HG02798 (cell line): ENCODE results near the gene PAK6.

Experiments used
- ATAC-seq: cut with Tn5 transposase; IDR thresholded peaks from one replicate; pipeline ENCODE4 v1.9.1; 2021; ENCODE audit warnings: mild to moderate bottlenecking; ENCODE audit not compliant: unreplicated experiment, poor library complexity

Gene PAK6

GRCh38 chr15:40306371-40306770 lies 67.5 kb downstream of the PAK6 start:
- ATAC-seq = no peak

GRCh38 chr15:40306908-40307307 lies 68.0 kb downstream of the PAK6 start:
- ATAC-seq = no peak

DNA sequence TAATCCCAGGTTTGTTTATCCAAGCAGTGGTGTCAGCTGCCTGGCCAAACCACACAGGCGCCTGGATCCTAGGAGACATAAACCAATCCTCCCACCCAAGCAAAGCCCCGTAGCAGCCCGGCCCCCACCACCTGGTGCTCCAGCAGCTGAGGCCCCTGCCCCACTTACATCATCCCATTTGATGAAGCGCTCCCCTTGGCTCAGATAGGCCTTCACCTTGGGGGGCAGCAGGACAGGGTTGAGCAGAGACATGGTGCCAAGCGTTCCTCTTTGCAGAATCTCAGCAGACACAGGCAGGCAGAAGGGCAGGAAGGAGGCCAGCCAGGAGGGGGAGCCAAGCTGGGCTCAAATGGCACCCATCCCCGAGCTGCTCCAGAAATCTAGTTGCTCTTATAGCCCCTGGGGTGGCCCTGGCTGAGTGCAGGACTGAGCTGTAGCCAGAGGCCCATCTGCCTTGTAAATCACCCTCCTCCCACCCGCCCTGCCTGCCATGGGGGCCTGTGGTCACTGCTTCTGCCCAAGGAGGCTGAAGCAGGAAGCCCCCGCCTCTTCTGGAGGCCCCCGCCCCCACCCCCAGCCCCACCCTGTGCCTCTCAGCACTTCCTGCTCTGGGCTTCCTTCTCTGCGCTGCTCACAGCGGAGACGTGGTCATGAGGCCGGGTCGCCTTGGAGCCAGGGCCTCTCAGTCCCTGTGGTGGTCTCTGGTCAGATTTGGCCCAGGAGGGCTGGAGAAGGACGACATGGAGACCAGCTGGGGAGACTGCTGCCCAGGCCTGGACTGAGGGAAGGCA lies 68.8 kb downstream of the PAK6 start, which contains the start of gene PLCB2:
PLCB2 (minus strand) TSS at position 515 of the 791 bp plus-strand sequence; CDS start at position 252, 263 bp downstream.
- ATAC-seq = peak; percentile 50

GRCh38 chr15:40309344-40309862 lies 70.5 kb downstream of the PAK6 start:
- ATAC-seq = no peak

DNA sequence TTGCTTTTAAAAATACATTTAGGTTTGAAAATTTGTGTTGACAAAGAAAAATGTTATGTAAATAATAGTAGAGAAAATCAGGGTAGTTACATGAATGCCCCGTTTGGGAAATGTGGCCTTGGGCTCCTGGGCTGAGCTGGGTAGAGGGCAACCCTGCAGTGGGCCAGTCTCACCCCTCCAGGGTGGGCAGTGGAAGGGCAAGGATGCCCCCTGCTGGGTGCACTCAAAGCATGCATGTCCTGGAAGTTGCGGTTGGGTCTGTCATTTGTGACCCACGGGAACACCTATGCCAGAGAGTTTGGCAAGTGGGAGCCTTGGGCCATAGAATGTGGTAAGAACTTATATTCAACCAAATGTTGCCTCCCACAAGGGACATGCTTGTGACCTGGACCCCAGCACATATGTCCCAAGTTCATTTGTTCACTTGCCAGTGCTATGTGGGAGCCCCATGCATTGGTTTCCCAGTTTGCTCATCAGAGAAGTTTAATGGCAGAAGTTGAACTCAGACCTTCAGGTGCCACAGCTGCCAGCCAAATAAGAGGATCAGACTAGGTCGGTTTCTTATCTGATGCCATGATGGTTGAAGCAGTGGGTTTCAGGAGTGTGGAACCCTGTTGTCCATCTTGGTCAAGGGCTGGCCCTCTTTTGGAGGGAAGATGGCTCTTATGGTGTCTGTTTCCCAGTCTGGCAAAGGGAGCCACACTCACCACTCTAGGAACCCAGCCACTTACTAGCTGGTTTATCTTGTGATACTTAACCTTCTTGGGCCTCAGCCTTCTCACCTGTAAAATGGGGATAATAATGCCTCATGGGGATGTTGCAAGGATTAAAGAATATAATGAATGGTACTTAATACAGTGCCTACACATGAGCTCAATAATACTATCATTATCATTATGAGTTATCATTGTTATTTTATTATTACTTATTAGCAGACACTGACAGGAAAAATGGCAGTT lies 71.4 kb downstream of the PAK6 start:
- no peak for ATAC-seq

- ATAC-seq = no peak
These were observed 72.1 kb downstream of the PAK6 start for GRCh38 chr15:40310993-40311392.

DNA sequence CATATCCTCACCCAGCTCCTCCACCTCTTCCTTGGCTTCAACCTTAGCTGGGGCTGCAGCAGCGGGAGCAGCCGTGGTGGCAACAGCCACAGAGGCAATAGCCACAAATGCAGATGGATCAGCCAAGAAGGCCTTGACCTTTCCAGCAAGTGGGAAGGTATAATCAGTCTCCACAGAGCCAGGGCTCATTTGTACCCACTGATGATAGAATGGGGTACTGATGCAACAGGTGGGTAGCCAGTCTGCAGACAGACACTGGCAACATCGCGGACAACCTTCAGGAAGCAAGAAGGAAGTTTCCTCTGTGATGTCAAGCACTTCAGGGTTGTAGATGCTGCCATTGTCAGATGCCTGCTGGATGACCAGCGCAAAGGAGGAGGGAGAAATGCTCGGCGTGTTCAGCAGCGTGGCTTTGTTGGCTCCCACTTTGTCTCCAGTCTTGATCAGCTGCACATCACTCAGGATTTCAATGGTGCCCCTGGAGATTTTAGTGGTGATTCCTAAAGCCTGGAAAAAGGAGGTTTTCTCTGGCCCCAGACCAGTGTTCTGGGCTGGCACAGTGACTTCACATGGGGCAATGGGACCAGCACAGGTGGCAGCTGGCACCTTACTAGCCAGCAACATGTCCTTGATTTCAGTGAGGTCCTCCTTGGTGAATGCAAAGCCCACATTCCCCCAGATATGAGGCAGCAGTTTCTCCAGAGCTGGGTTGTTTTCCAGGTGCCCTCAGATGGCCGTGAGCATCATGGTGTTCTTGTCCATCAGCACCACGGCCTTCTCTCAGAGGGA lies 73.7 kb downstream of the PAK6 start:
- ATAC-seq = no peak

- ATAC-seq = no peak
These were observed 74.9 kb downstream of the PAK6 start for GRCh38 chr15:40313531-40314398.

- ATAC-seq = no peak
These were observed 75.9 kb downstream of the PAK6 start for GRCh38 chr15:40314723-40315276.

DNA sequence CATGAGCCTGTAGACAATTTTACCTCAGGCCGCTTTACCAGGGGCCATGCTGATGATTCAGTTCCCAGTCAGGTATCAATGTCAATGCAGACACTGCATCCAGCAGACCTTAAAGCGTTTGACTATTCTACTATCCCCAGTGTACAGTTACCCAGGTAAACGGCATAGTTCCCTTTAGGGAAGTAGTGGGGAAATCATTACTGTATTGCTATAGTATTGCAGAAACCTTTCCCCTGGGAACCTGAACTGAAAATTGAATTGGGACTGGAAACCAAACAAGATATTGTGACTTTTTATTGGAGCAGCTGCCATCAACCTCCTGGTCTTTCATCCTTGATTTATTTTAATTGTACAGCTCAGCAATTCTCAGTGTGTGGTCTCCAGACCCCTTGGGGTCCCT lies 78.1 kb downstream of the PAK6 start:
- no peak for ATAC-seq

GRCh38 chr15:40317580-40317979 lies 78.7 kb downstream of the PAK6 start:
- ATAC-seq = no peak

GRCh38 chr15:40320409-40320808 lies 81.5 kb downstream of the PAK6 start:
- no peak for ATAC-seq

- no peak for ATAC-seq
These were observed 82.1 kb downstream of the PAK6 start for GRCh38 chr15:40320931-40321371.

DNA sequence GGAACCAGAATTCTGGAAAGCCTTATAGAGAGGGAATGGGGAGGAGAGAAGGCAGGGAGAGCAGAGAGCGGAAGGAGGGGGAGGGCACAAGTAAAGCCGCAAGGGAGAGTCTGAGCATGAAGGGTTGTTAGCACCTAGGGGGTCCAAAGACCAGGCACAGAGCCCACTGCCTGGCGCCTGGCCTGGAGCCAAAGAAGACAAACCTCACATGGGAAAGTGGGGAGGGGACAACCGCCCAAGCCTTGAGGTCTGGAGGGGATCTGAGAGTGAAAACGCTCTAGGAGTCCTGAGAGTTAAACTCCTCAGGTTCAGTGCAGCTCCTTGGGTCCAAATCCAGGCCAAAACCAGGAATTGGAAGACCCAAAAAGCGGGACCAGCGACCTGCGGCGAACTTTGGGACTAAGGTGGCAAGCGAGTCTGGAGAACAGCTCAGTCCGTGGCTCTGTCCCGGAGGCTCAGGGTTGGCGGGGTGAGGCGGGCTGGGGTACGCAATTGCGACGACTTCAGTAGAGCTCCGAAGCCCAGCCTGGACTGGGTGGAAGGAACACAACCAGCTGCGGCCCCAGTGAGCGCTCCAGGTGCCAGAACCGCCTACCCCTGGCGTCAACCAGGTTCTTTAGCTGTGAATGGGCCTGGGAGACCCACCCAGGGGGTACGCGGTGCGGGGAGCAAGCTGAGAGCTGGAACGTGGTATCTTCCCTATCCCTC lies 83.8 kb downstream of the PAK6 start:
- no peak for ATAC-seq

DNA sequence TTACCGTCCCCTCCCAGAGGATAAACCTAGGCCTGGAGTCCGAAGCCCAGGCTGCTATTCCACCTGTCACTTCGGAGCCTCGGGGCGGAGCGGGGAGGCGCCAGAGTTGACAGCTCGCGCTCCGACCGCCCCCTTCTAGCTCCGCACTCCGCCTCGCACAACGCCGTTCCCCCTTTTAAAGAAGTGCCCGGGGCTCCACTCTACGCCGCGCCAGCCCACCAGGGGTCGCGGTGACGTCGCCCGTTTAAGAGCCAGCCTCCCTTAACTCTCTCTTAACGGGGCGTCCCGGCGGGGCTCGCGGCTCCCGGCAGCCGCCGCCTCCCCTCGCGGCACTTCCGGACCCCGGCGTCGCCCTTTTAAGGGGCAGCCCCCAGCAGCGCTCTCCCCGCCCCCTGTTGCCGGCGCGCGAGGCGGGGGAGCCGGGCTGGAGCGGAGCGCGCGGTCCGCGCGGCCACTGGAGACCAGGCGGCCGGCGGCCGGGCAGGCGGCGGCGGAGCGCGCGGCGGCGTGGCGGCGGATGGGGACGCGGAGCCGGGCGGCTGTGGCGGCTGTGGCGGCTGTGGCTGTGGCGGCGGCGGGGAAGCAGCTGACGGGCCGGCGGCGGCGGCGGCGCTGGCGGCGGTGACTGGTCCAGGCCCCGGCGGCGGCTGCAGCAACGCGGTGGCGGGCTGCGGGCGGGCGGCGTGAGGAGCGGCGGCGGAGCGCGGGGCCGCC lies 84.5 kb downstream of the PAK6 start, which contains the start of gene INAFM2:
INAFM2 (plus strand) TSS at position 454 of the 714 bp plus-strand sequence. CDS start 364 bp downstream, outside the sequence.
- peak; percentile 89 for ATAC-seq

- no peak for ATAC-seq
These were observed 85.4 kb downstream of the PAK6 start for GRCh38 chr15:40323953-40324937.
